Measurements from ENCODE around the gene ALDH1L1. TPM values are rescaled to one million over a fixed set of nuclear protein-coding genes. Genes with fewer than 3 reads are reported as not detected.

The ALDH1L1 gene
- total RNA-seq, 1 donor from 2014 or later = 1.5 TPM

- Mint-ChIP-seq H3K4me3 (ENCODE audit: unreplicated experiment) (peak overlapping the region; percentile 7), H3K27me3 (ENCODE audit: unreplicated experiment) (no peaks in the 10 kb centered on the region), H3K27ac (ENCODE audit: unreplicated experiment) (peak overlapping the region; percentile 82), H3K9me3 (ENCODE audit: unreplicated experiment) (no peaks in the 10 kb centered on the region), H3K36me3 (ENCODE audit: unreplicated experiment) (no peaks in the 10 kb centered on the region), H3K4me1 (ENCODE audit: unreplicated experiment) (peaks cover 41% of the 10 kb centered on the region)
- peak; percentile 95 for DNase-seq (ENCODE audit: extremely low spot score, unreplicated experiment)
- no peak for TF ChIP-seq CTCF (IDR thresholded peaks at IDR 0.05)
These were observed 28.3 kb upstream of the ALDH1L1 start for GRCh38 chr3:126208606-126209256.

- Mint-ChIP-seq H3K4me3 (ENCODE audit: unreplicated experiment) (peak overlapping the region; percentile 2), H3K27ac (ENCODE audit: unreplicated experiment) (peak overlapping the region; percentile 82), H3K36me3 (ENCODE audit: unreplicated experiment) (no peaks in the 10 kb centered on the region), H3K4me1 (ENCODE audit: unreplicated experiment) (peaks cover 43% of the 10 kb centered on the region), H3K27me3 (ENCODE audit: unreplicated experiment) (no peaks in the 10 kb centered on the region), H3K9me3 (ENCODE audit: unreplicated experiment) (no peaks in the 10 kb centered on the region)
- TF ChIP-seq CTCF (IDR thresholded peaks at IDR 0.05) = no peak
- no peak for DNase-seq (ENCODE audit: extremely low spot score, unreplicated experiment)
These were observed 27.8 kb upstream of the ALDH1L1 start for GRCh38 chr3:126208182-126208581.

GRCh38 chr3:126207166-126207565 lies 26.8 kb upstream of the ALDH1L1 start:
- Mint-ChIP-seq H3K4me1 (ENCODE audit: unreplicated experiment) (peaks cover 51% of the 10 kb centered on the region), H3K4me3 (ENCODE audit: unreplicated experiment) (no peak overlapping the region), H3K36me3 (ENCODE audit: unreplicated experiment) (no peaks in the 10 kb centered on the region), H3K27ac (ENCODE audit: unreplicated experiment) (no peak overlapping the region), H3K27me3 (ENCODE audit: unreplicated experiment) (no peaks in the 10 kb centered on the region), H3K9me3 (ENCODE audit: unreplicated experiment) (no peaks in the 10 kb centered on the region)
- no peak for DNase-seq (ENCODE audit: extremely low spot score, unreplicated experiment)
- no peak for TF ChIP-seq CTCF (IDR thresholded peaks at IDR 0.05)

- H3K27ac Mint-ChIP-seq (ENCODE audit: unreplicated experiment) = no peak overlapping the region
- no peak for DNase-seq (ENCODE audit: extremely low spot score, unreplicated experiment)
- H3K9me3 Mint-ChIP-seq (ENCODE audit: unreplicated experiment) = no peaks in the 10 kb centered on the region
- H3K27me3 Mint-ChIP-seq (ENCODE audit: unreplicated experiment) = no peaks in the 10 kb centered on the region
- H3K4me3 Mint-ChIP-seq (ENCODE audit: unreplicated experiment) = no peak overlapping the region
- TF ChIP-seq CTCF (IDR thresholded peaks at IDR 0.05) = no peak
- H3K36me3 Mint-ChIP-seq (ENCODE audit: unreplicated experiment) = no peaks in the 10 kb centered on the region
- peaks cover 45% of the 10 kb centered on the region for H3K4me1 Mint-ChIP-seq (ENCODE audit: unreplicated experiment)
These were observed 25.6 kb upstream of the ALDH1L1 start for GRCh38 chr3:126205717-126206655.

GRCh38 chr3:126202680-126203079 lies 22.3 kb upstream of the ALDH1L1 start:
- Mint-ChIP-seq H3K36me3 (ENCODE audit: unreplicated experiment) (no peaks in the 10 kb centered on the region), H3K27me3 (ENCODE audit: unreplicated experiment) (no peaks in the 10 kb centered on the region), H3K9me3 (ENCODE audit: unreplicated experiment) (no peaks in the 10 kb centered on the region), H3K27ac (ENCODE audit: unreplicated experiment) (peak overlapping the region; percentile 0), H3K4me3 (ENCODE audit: unreplicated experiment) (no peak overlapping the region), H3K4me1 (ENCODE audit: unreplicated experiment) (peaks cover 28% of the 10 kb centered on the region)
- no peak for DNase-seq (ENCODE audit: extremely low spot score, unreplicated experiment)
- TF ChIP-seq CTCF (IDR thresholded peaks at IDR 0.05) = no peak

Data from osteocyte (in vitro differentiated cells).